Gastrocnemius medialis (tissue), 4 donors: ENCODE data around the gene ID1. TPM values are rescaled to one million over a fixed set of nuclear protein-coding genes. Genes with fewer than 3 reads are reported as not detected.
"Not testable (repeated sequence)": the region's sequence is repeated elsewhere in the genome, so short reads cannot be mapped to it uniquely, and the experiment has no call there.

Experiments
- ATAC-seq, 2 donors: fragments of 150-250 bp; one replicate each; pipeline ENCODE4 v1.9.1; 2016
- DNase-seq, 2 donors: peaks; one replicate each; pipeline ENCODE4 v3.0.0-alpha.2; 2019
- H3K27ac ChIP-seq, 4 donors: fragments of 200-600 bp; sonication (generic); 1 replicate in 1 of 4; 2 replicates in 3 of 4; pipeline ENCODE4 v1.5.1; 2016 to 2018; ENCODE audit warnings: mild to moderate bottlenecking in 2 of 4, moderate library complexity in 1 of 4
- H3K27me3 ChIP-seq, 3 donors: fragments of 200-600 bp; sonication (generic) in 2 of 3; 1 replicate in 1 of 3; 2 replicates in 2 of 3; pipeline versions ENCODE4 v1.5.1 to v1.6.0; 2016 to 2019; ENCODE audit warnings: mild to moderate bottlenecking in 1 of 3, moderate library complexity in 1 of 3
- H3K36me3 ChIP-seq, 2 donors: fragments of 200-600 bp; sonication (generic) in 1 of 2; one replicate each; pipeline ENCODE4 v1.5.1; 2017 to 2018
- H3K4me1 ChIP-seq, 2 donors: fragments of 200-600 bp; sonication (generic) in 1 of 2; one replicate each; pipeline ENCODE4 v1.5.1; 2016 to 2017; ENCODE audit warnings: mild to moderate bottlenecking in 2 of 2
- H3K4me3 ChIP-seq, 4 donors: fragments of 200-600 bp; sonication (generic) in 3 of 4; 1 replicate in 1 of 4; 2 replicates in 3 of 4; pipeline ENCODE4 v1.5.1; 2016 to 2019; ENCODE audit warnings: mild to moderate bottlenecking in 2 of 4
- H3K9me3 ChIP-seq, 3 donors: fragments of 200-600 bp; sonication (generic) in 2 of 3; 1 replicate in 1 of 3; 2 replicates in 2 of 3; pipeline ENCODE4 v1.5.1; 2016 to 2019
- POLR2A ChIP-seq, 2 donors: fragments of 450-650 bp; IDR thresholded peaks; one replicate each; pipeline ENCODE4 v1.6.1; 2017; ENCODE audit warnings: antibody characterized with exemption in 2 of 2, mild to moderate bottlenecking in 2 of 2, moderate library complexity in 2 of 2
- in situ Hi-C, 4 donors: fragments of 200-750 bp; cut with MboI; loops; one replicate each; pipeline versions ENCODE4 v1.15.0 to v1.8.0; 2017; ENCODE audit warnings: low sequenced_read_pairs in 4 of 4
- intact Hi-C: fragments of 100-400 bp; cut with DNase I; formaldehyde crosslinking; loops from one replicate; pipeline ENCODE4 v1.15.1; 2023; ENCODE audit warnings: low total_unique reads
- total RNA-seq, 4 donors: library from RNA; depleted of rRNA; stranded (reverse); fragments of >200 nt; gene quantifications; one replicate each; pipeline versions ENCODE4 v1.1.0 to v1.2.3, GENCODE V29; 2016
- TF ChIP-seq, protein P1 (sequence below), 5 experiments: fragments of 450-650 bp in 3 of 5; fragments of 200-600 bp in 2 of 5; sonication (generic) in 2 of 5; IDR thresholded peaks in 4 of 5; conservative IDR thresholded peaks in 1 of 5; 1 replicate in 4 of 5; 2 replicates in 1 of 5; pipeline ENCODE4 v1.5.1; 2016 to 2019; ENCODE audit warnings: antibody characterized with exemption in 5 of 5, mild to moderate bottlenecking in 3 of 5, moderate library complexity in 3 of 5

Gene ID1
- total RNA-seq, 4 donors from 2014 or later, result 115 to 206 (median 148) TPM

DNA sequence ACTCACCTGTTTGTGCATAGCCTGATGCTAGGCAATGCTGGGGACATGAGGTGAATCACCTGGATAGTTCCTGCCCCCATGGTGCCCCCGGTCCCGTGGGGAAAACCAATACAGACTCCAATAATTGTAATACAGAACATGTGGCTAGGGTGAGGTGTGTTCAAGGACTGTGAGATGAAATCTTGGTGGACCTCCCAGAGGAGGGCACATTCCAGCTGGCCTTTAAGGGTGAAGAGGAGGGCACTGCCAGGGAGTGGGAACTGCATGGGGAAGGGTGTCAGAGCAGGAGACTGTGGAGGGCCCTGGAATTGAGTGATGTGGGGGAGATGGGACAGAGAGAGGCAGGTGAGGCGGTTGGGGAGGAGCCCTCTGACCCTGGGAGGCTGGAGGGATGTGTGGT, 35.2 kb downstream of the ID1 start:
- Histone ChIP-seq H3K36me3 (no peaks in the 10 kb centered on the region), H3K4me3 (no peak overlapping the region), H3K4me1 (no peaks in the 10 kb centered on the region), H3K9me3 (no peaks in the 10 kb centered on the region), H3K27me3 (peaks cover 5 to 11% (median 9%) of the 10 kb centered on the region in 3 donors), H3K27ac (no peak overlapping the region)
- ATAC-seq (no peak), DNase-seq (no peak)
- in situ Hi-C loops (no loop called here), intact Hi-C loops (no loop called here)
- TF ChIP-seq, protein P1, sequence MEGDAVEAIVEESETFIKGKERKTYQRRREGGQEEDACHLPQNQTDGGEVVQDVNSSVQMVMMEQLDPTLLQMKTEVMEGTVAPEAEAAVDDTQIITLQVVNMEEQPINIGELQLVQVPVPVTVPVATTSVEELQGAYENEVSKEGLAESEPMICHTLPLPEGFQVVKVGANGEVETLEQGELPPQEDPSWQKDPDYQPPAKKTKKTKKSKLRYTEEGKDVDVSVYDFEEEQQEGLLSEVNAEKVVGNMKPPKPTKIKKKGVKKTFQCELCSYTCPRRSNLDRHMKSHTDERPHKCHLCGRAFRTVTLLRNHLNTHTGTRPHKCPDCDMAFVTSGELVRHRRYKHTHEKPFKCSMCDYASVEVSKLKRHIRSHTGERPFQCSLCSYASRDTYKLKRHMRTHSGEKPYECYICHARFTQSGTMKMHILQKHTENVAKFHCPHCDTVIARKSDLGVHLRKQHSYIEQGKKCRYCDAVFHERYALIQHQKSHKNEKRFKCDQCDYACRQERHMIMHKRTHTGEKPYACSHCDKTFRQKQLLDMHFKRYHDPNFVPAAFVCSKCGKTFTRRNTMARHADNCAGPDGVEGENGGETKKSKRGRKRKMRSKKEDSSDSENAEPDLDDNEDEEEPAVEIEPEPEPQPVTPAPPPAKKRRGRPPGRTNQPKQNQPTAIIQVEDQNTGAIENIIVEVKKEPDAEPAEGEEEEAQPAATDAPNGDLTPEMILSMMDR (IDR thresholded peaks at IDR 0.05 in 4 of 5, conservative IDR thresholded peaks at IDR 0.05 in 1 of 5), result no peak
- no peak for TF ChIP-seq POLR2A (IDR thresholded peaks at IDR 0.05)

DNA sequence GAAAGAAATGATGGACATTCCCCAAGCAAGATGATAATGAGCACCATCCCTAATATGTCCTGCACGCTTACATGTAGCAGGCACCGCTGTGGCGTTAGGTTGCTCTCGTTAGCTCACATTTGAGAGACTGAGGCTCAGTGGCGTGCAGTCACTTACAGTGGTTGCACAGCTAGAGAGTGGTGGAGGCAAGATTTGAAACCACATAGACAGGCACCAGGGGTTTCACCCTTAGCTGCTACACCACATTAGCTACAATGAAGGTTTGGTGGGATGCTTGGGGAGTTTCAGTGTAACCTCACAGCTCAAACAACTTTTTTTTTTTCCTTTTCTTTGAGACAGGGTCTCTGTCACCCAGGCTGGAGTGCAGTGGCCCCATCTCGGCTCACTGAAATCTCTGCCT, 36.3 kb downstream of the ID1 start:
- DNase-seq, result no peak
- ATAC-seq, result no peak
- intact Hi-C loops, result no loop called here
- H3K36me3 ChIP-seq, result no peaks in the 10 kb centered on the region
- no peaks in the 10 kb centered on the region for H3K9me3 ChIP-seq
- peaks cover 5 to 11% (median 9%) of the 10 kb centered on the region in 3 donors for H3K27me3 ChIP-seq
- H3K27ac ChIP-seq, result no peak overlapping the region
- TF ChIP-seq, protein P1 (IDR thresholded peaks at IDR 0.05 in 4 of 5, conservative IDR thresholded peaks at IDR 0.05 in 1 of 5), result no peak
- TF ChIP-seq POLR2A (IDR thresholded peaks at IDR 0.05), result no peak
- H3K4me3 ChIP-seq, result no peak overlapping the region
- in situ Hi-C loops, result no loop called here
- no peaks in the 10 kb centered on the region for H3K4me1 ChIP-seq

DNA sequence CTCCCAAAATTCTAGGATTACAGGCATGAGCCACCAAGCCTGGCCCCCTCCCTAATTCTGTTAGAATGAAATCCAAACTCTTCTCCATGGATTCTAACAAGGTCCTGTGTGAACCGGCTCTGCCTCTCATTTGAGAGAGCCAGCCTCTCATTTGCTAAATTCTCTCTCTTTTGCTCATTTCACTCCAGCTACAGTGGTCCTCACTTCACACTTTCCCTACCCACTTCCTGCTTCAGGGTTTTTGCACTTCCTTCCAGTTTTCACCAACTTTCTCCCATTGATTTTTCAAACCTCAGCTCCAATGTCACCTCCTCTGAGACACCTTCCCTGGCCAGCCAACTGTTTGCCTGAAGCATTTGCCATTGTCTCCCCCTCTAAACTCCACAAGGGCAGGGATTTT, 37.7 kb downstream of the ID1 start:
- no peak for TF ChIP-seq POLR2A (IDR thresholded peaks at IDR 0.05)
- TF ChIP-seq, protein P1 (IDR thresholded peaks at IDR 0.05 in 4 of 5, conservative IDR thresholded peaks at IDR 0.05 in 1 of 5), result no peak
- DNase-seq (no peak), ATAC-seq (no peak)
- intact Hi-C loops, result no loop called here
- Histone ChIP-seq H3K4me3 (no peak overlapping the region), H3K9me3 (no peaks in the 10 kb centered on the region), H3K4me1 (no peaks in the 10 kb centered on the region), H3K27me3 (peaks cover 0 to 7% (median 6%) of the 10 kb centered on the region in 3 donors), H3K36me3 (no peaks in the 10 kb centered on the region), H3K27ac (no peak overlapping the region)
- in situ Hi-C loops, result no loop called here

DNA sequence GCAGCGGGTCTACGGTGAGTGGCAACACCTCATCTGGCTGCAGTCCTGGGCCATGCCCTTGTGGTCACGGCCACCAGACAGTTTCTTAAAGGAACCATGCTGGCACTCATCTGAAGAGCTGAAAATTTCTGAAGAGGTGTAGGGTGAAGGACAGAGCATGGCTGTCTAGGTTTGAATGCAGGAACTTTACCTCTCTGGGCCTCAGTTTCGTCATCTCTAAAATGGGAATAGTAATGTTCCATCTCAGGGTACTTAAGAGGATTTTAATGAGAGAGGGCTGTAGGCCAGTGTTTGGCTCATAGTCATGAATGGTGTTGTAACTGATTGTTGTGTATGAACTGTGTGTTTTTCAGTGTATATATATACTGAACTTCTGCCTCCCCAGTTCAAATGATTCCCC, 38.4 kb downstream of the ID1 start:
- no peaks in the 10 kb centered on the region for H3K9me3 ChIP-seq
- H3K27me3 ChIP-seq, result peaks cover 0 to 2% (median 2%) of the 10 kb centered on the region in 3 donors
- in situ Hi-C loops, result no loop called here
- H3K4me3 ChIP-seq, result no peak overlapping the region
- H3K27ac ChIP-seq, result no peak overlapping the region
- no peak for TF ChIP-seq POLR2A (IDR thresholded peaks at IDR 0.05)
- TF ChIP-seq, protein P1 (IDR thresholded peaks at IDR 0.05 in 4 of 5, conservative IDR thresholded peaks at IDR 0.05 in 1 of 5), result no peak
- ATAC-seq (no peak), DNase-seq (no peak)
- H3K36me3 ChIP-seq, result no peaks in the 10 kb centered on the region
- H3K4me1 ChIP-seq, result no peaks in the 10 kb centered on the region
- intact Hi-C loops, result no loop called here

DNA sequence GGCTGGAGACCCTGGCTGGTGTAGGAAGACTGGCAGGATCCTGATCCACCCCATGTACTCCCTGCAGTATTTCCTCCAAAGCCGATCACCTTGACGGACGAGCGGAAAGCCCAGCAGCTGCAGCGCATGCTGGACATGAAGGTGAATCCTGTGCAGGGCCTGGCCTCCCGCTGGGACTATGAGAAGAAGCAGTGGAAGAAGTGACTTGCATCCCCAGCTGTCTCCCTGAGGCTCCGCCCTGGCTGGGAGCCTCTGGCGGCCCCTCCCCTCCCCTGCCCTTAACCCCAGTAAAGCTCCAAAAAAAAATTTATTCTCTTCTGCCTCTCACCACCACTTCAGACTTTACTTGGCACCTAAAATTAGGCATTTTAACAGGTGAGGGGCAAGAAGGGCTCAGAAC, 39.6 kb downstream of the ID1 start:
- H3K27ac ChIP-seq, result no peak overlapping the region
- H3K9me3 ChIP-seq, result no peaks in the 10 kb centered on the region
- ATAC-seq, result no peak
- H3K4me3 ChIP-seq, result no peak overlapping the region
- H3K36me3 ChIP-seq, result no peaks in the 10 kb centered on the region
- intact Hi-C loops (no loop called here), in situ Hi-C loops (no loop called here)
- no peaks in the 10 kb centered on the region for H3K27me3 ChIP-seq
- H3K4me1 ChIP-seq, result no peaks in the 10 kb centered on the region
- no peak for DNase-seq
- TF ChIP-seq, protein P1 (IDR thresholded peaks at IDR 0.05 in 4 of 5, conservative IDR thresholded peaks at IDR 0.05 in 1 of 5), result no peak
- TF ChIP-seq POLR2A (IDR thresholded peaks at IDR 0.05), result no peak

DNA sequence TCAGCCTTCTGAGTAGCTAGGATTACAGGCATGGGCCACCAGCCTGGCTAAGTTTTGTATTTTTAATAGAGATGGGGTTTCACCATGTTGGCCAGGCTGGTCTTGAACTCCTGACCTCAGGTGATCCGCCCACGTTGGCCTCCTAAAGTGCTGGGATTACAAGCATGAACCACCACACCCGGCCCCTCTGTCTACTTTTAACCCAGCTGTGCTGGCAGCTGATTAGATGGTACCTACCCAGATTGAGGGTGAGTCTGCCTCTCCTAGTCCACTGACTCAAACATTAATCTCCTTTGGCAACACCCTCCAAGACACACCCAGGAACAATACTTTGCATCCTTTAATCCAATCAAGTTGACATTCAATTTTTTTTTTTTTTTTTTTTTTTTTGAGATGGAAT, 43.0 kb downstream of the ID1 start:
- ATAC-seq, intact Hi-C loops, H3K27ac ChIP-seq, DNase-seq, H3K27me3 ChIP-seq, H3K9me3 ChIP-seq, in situ Hi-C loops, H3K36me3 ChIP-seq, H3K4me1 ChIP-seq, H3K4me3 ChIP-seq: not testable (repeated sequence)
